PC-3 (cell line): ENCODE data around the gene PIEZO2. TPM values are rescaled to one million over a fixed set of nuclear protein-coding genes. Genes with fewer than 3 reads are reported as not detected.

Experiments used
- ATAC-seq: fragments of 200-7000 bp; cut with Tn5 transposase; 2 replicates; pipeline ENCODE4 v1.9.1; 2020; ENCODE audit warnings: mild to moderate bottlenecking, moderate library complexity
- BruUV-seq: library from RNA; stranded (reverse); fragments of 400-500 nt; replicated peaks from 2 replicates; lab custom pipeline; 2021; lab: Mats Ljungman, UMichigan
- CTCF ChIA-PET: fragments of 300-600 bp; sonication (Branson Sonifier 250); formaldehyde crosslinking; loops from one replicate; lab custom pipeline; 2022; ENCODE audit warnings: antibody characterized with exemption; lab: Charles Lee
- POLR2A ChIA-PET: fragments of 300-600 bp; sonication (Branson Sonifier 250); formaldehyde crosslinking; loops from one replicate; lab custom pipeline; 2022; ENCODE audit warnings: antibody characterized with exemption; ENCODE audit not compliant: unreplicated experiment; lab: Charles Lee
- DNase-seq: peaks from one replicate; pipeline ENCODE4 v3.0.0-alpha.2; 2015
- H2AFZ ChIP-seq: fragments of 300-600 bp; sonication (generic); 2 replicates; pipeline ENCODE4 v1.6.0; 2016; ENCODE audit warnings: antibody characterized with exemption, low read length
- H3F3A ChIP-seq: fragments of 300-600 bp; sonication (generic); one replicate; pipeline ENCODE4 v1.6.0; 2017; ENCODE audit warnings: antibody characterized with exemption, low read length, control low read depth, mild to moderate bottlenecking; ENCODE audit not compliant: unreplicated experiment
- H3K27ac ChIP-seq: fragments of 300-600 bp; sonication (generic); 2 replicates; pipeline ENCODE4 v1.5.1; 2016; ENCODE audit warnings: mild to moderate bottlenecking, low read length
- H3K27me3 ChIP-seq: fragments of 300-600 bp; sonication (generic); 2 replicates; pipeline ENCODE4 v1.6.1; 2016; ENCODE audit warnings: low read length, mixed read lengths
- H3K36me3 ChIP-seq: fragments of 300-600 bp; sonication (generic); 2 replicates; pipeline ENCODE4 v1.6.1; 2016; ENCODE audit warnings: low read depth, mixed run types, low read length, mixed read lengths
- H3K4me1 ChIP-seq: fragments of 300-600 bp; sonication (generic); 2 replicates; pipeline ENCODE4 v1.5.1; 2016; ENCODE audit warnings: low read length; ENCODE audit not compliant: insufficient read depth
- H3K4me2 ChIP-seq: fragments of 300-600 bp; sonication (generic); 2 replicates; pipeline ENCODE4 v1.6.0; 2016; ENCODE audit warnings: low read length
- H3K4me3 ChIP-seq: fragments of 300-600 bp; sonication (generic); 2 replicates; pipeline ENCODE4 v1.5.1; 2016; ENCODE audit warnings: mild to moderate bottlenecking, low read length, mixed read lengths
- H3K79me2 ChIP-seq: fragments of 300-600 bp; sonication (generic); 2 replicates; pipeline ENCODE4 v1.6.1; 2017; ENCODE audit warnings: low read length, mixed read lengths
- H3K9ac ChIP-seq: fragments of 300-600 bp; sonication (generic); 2 replicates; pipeline ENCODE4 v1.6.0; 2016; ENCODE audit warnings: mild to moderate bottlenecking, low read length
- H3K9me2 ChIP-seq: fragments of 300-600 bp; sonication (generic); replicated peaks from 2 replicates; pipeline ENCODE4 v1.6.1; 2016; ENCODE audit warnings: mixed run types, low read length, mixed read lengths
- H3K9me3 ChIP-seq: fragments of 300-600 bp; sonication (generic); 2 replicates; pipeline ENCODE4 v1.6.1; 2016; ENCODE audit warnings: low read length, mixed read lengths
- H4K20me1 ChIP-seq: fragments of 300-600 bp; sonication (generic); 2 replicates; pipeline ENCODE4 v1.6.1; 2016; ENCODE audit warnings: low read length, mixed read lengths
- EZH2 ChIP-seq: fragments of 300-600 bp; sonication (generic); IDR thresholded peaks from one replicate; pipeline ENCODE4 v1.6.1; 2017; ENCODE audit warnings: antibody characterized with exemption, mild to moderate bottlenecking, low read length; ENCODE audit not compliant: unreplicated experiment
- EZH2phosphoT487 ChIP-seq: fragments of 300-600 bp; sonication (generic); IDR thresholded peaks from 2 replicates; pipeline ENCODE4 v1.6.1; 2018; ENCODE audit warnings: mild to moderate bottlenecking, antibody characterized with exemption, low read length, borderline replicate concordance
- intact Hi-C: fragments of 100-400 bp; cut with micrococcal nuclease; formaldehyde crosslinking; loops from 2 replicates; pipeline ENCODE4 v1.9.0; 2023
- total RNA-seq: library from RNA; depleted of rRNA; stranded (reverse); fragments of >200 nt; gene quantifications from 2 replicates; pipeline ENCODE4 v1.2.3, GENCODE V29; 2014
- TF ChIP-seq, protein P1 (sequence below): fragments of 300-600 bp; sonication (generic); conservative IDR thresholded peaks from 2 replicates; pipeline ENCODE4 v1.5.1; 2017; ENCODE audit warnings: antibody characterized with exemption, low read depth, mild to moderate bottlenecking, low read length

The PIEZO2 gene
- total RNA-seq, 1 experiment from 2014 or later, result not detected

DNA sequence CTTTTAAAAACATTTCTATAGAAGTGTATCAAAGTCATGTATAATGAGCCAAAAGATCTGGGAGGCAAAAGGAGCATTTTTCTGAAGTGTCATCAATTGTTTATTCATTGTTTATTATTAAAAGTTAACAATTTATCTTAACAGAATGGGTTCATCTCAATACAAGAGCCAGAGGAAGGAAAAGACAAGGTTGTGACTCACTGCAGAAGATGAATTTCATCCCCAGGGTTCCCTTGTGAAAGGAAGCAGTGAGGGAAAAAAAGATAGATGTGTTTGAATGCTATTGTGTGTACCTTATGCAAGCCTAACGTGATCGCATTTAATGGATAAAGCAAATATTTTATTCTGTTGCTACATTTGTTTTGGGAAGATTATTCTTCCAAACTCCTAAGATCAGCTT, 286.3 kb downstream of the PIEZO2 start:
- DNase-seq (no peak), ATAC-seq (no peak)
- Histone ChIP-seq H3K27ac (no peak overlapping the region), H3K36me3 (no peaks in the 10 kb centered on the region), H3K27me3 (peaks cover 67% of the 10 kb centered on the region), H3K79me2 (no peaks in the 10 kb centered on the region), H3K9ac (no peak overlapping the region), H3K9me2 (no peaks in the 10 kb centered on the region), H2AFZ (no peak overlapping the region), H3K9me3 (no peaks in the 10 kb centered on the region), H3K4me3 (no peak overlapping the region), H3K4me1 (no peaks in the 10 kb centered on the region), H3F3A (no peaks in the 10 kb centered on the region), H4K20me1 (no peaks in the 10 kb centered on the region), H3K4me2 (no peak overlapping the region)
- no peak for TF ChIP-seq EZH2phosphoT487
- TF ChIP-seq, protein P1, sequence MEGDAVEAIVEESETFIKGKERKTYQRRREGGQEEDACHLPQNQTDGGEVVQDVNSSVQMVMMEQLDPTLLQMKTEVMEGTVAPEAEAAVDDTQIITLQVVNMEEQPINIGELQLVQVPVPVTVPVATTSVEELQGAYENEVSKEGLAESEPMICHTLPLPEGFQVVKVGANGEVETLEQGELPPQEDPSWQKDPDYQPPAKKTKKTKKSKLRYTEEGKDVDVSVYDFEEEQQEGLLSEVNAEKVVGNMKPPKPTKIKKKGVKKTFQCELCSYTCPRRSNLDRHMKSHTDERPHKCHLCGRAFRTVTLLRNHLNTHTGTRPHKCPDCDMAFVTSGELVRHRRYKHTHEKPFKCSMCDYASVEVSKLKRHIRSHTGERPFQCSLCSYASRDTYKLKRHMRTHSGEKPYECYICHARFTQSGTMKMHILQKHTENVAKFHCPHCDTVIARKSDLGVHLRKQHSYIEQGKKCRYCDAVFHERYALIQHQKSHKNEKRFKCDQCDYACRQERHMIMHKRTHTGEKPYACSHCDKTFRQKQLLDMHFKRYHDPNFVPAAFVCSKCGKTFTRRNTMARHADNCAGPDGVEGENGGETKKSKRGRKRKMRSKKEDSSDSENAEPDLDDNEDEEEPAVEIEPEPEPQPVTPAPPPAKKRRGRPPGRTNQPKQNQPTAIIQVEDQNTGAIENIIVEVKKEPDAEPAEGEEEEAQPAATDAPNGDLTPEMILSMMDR, result no peak
- no peak for TF ChIP-seq EZH2
- intact Hi-C loops, result no loop called here
- ChIA-PET POLR2A (no interaction called here), CTCF (no interaction called here)
- no TSS peak for BruUV-seq

- ATAC-seq (no peak), DNase-seq (no peak)
- Histone ChIP-seq H3K27ac (no peak overlapping the region), H3K4me3 (no peak overlapping the region), H3K9ac (no peak overlapping the region), H3K36me3 (no peaks in the 10 kb centered on the region), H3K79me2 (no peaks in the 10 kb centered on the region), H3K27me3 (peaks cover 73% of the 10 kb centered on the region), H3K9me2 (no peaks in the 10 kb centered on the region), H2AFZ (no peak overlapping the region), H3K4me2 (no peak overlapping the region), H3K4me1 (no peaks in the 10 kb centered on the region), H3K9me3 (no peaks in the 10 kb centered on the region), H3F3A (no peaks in the 10 kb centered on the region), H4K20me1 (no peaks in the 10 kb centered on the region)
- CTCF ChIA-PET, result no interaction called here
- BruUV-seq, result no TSS peak
- POLR2A ChIA-PET, result no interaction called here
- intact Hi-C loops, result no loop called here
- TF ChIP-seq EZH2phosphoT487, result no peak
- no peak for TF ChIP-seq EZH2
- TF ChIP-seq, protein P1, result no peak
Measured at GRCh38 chr18:10860928-10861327, 288.4 kb downstream of the PIEZO2 start.

DNA sequence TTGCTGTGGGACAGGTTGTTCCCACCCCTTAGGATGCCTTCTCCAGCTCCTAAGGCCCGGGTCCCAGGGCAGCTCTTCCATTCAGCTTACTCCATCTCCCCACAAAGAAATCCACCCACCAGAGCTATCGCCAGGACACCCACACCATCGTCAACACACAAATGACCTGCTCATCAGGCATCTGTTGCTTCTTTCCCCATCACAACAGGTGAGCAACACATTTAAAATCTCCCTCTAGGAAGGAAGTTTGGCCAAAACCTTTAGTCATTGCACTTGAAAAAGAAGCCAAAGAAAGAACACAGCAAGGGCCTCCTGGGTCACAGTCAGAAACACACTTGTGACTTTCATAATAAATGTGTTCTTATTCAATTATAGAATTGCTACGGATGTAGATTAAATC, 289.0 kb downstream of the PIEZO2 start:
- H3K9ac ChIP-seq, result no peak overlapping the region
- H3K9me2 ChIP-seq, result no peaks in the 10 kb centered on the region
- no peaks in the 10 kb centered on the region for H3K9me3 ChIP-seq
- no peaks in the 10 kb centered on the region for H3F3A ChIP-seq
- no peaks in the 10 kb centered on the region for H4K20me1 ChIP-seq
- no peak for TF ChIP-seq EZH2phosphoT487
- TF ChIP-seq, protein P1, result no peak
- no peak for TF ChIP-seq EZH2
- intact Hi-C loops, result no loop called here
- H3K27ac ChIP-seq, result no peak overlapping the region
- H3K4me3 ChIP-seq, result no peak overlapping the region
- no peak overlapping the region for H2AFZ ChIP-seq
- no TSS peak for BruUV-seq
- no peaks in the 10 kb centered on the region for H3K36me3 ChIP-seq
- DNase-seq, result no peak
- H3K4me2 ChIP-seq, result no peak overlapping the region
- POLR2A ChIA-PET, result no interaction called here
- H3K79me2 ChIP-seq, result no peaks in the 10 kb centered on the region
- no peaks in the 10 kb centered on the region for H3K4me1 ChIP-seq
- H3K27me3 ChIP-seq, result peaks cover 69% of the 10 kb centered on the region
- CTCF ChIA-PET, result no interaction called here
- no peak for ATAC-seq
